Activated naive CD8-positive, alpha-beta T cell (primary cell): ENCODE results near the gene SS18L1.
"Not testable (repeated sequence)": the region's sequence is repeated elsewhere in the genome, so short reads cannot be mapped to it uniquely, and the experiment has no call there.

Experiments
- H3K27ac Mint-ChIP-seq: one replicate; pipeline ENCODE4 v1.8.0; 2021; ENCODE audit warnings: mixed read lengths
- H3K27me3 Mint-ChIP-seq: one replicate; pipeline ENCODE4 v1.8.0; 2021; ENCODE audit warnings: mixed read lengths
- H3K36me3 Mint-ChIP-seq: one replicate; pipeline ENCODE4 v1.8.0; 2021; ENCODE audit warnings: mixed read lengths
- H3K4me1 Mint-ChIP-seq: one replicate; pipeline ENCODE4 v1.8.0; 2021; ENCODE audit warnings: low read depth, mixed read lengths
- H3K4me3 Mint-ChIP-seq: one replicate; pipeline ENCODE4 v1.8.0; 2021; ENCODE audit warnings: mild to moderate bottlenecking, mixed read lengths
- H3K9me3 Mint-ChIP-seq: one replicate; pipeline ENCODE4 v1.8.0; 2021; ENCODE audit warnings: low read depth, mixed read lengths

SS18L1 gene

GRCh38 chr20:62141043-62141396 lies 2.5 kb upstream of the SS18L1 start:
- Mint-ChIP-seq H3K27ac (peak overlapping the region; percentile 96), H3K4me3 (peak overlapping the region; percentile 96), H3K4me1 (peaks cover 52% of the 10 kb centered on the region), H3K27me3 (no peaks in the 10 kb centered on the region), H3K9me3 (no peaks in the 10 kb centered on the region), H3K36me3 (peaks cover 8% of the 10 kb centered on the region)

GRCh38 chr20:62141397-62142251 lies 1.9 kb upstream of the SS18L1 start:
- no peaks in the 10 kb centered on the region for H3K9me3 Mint-ChIP-seq
- peaks cover 8% of the 10 kb centered on the region for H3K36me3 Mint-ChIP-seq
- peaks cover 54% of the 10 kb centered on the region for H3K4me1 Mint-ChIP-seq
- peak overlapping the region; percentile 95 for H3K27ac Mint-ChIP-seq
- peak overlapping the region; percentile 96 for H3K4me3 Mint-ChIP-seq
- no peaks in the 10 kb centered on the region for H3K27me3 Mint-ChIP-seq

- Mint-ChIP-seq H3K36me3 (peaks cover 8% of the 10 kb centered on the region), H3K27ac (peak overlapping the region; percentile 95), H3K4me1 (peaks cover 52% of the 10 kb centered on the region), H3K27me3 (no peaks in the 10 kb centered on the region), H3K9me3 (no peaks in the 10 kb centered on the region), H3K4me3 (peak overlapping the region; percentile 96)
Measured at GRCh38 chr20:62142252-62143080, 1.1 kb upstream of the SS18L1 start.

- peak overlapping the region; percentile 73 for H3K27ac Mint-ChIP-seq
- no peaks in the 10 kb centered on the region for H3K27me3 Mint-ChIP-seq
- H3K4me3 Mint-ChIP-seq, result peak overlapping the region; percentile 90
- H3K36me3 Mint-ChIP-seq, result peaks cover 6% of the 10 kb centered on the region
- peaks cover 47% of the 10 kb centered on the region for H3K4me1 Mint-ChIP-seq
- no peaks in the 10 kb centered on the region for H3K9me3 Mint-ChIP-seq
Measured at GRCh38 chr20:62143957-62144825, 622 bp downstream of the SS18L1 start.

- peak overlapping the region; percentile 17 for H3K27ac Mint-ChIP-seq
- H3K36me3 Mint-ChIP-seq, result peaks cover 7% of the 10 kb centered on the region
- no peaks in the 10 kb centered on the region for H3K27me3 Mint-ChIP-seq
- H3K4me3 Mint-ChIP-seq, result peak overlapping the region; percentile 90
- no peaks in the 10 kb centered on the region for H3K9me3 Mint-ChIP-seq
- peaks cover 50% of the 10 kb centered on the region for H3K4me1 Mint-ChIP-seq
Measured at GRCh38 chr20:62145688-62146018, 2.1 kb downstream of the SS18L1 start.

GRCh38 chr20:62146019-62146755 lies 2.6 kb downstream of the SS18L1 start:
- Mint-ChIP-seq H3K36me3 (peaks cover 5% of the 10 kb centered on the region), H3K27ac (no peak overlapping the region), H3K4me1 (peaks cover 46% of the 10 kb centered on the region), H3K27me3 (no peaks in the 10 kb centered on the region), H3K4me3 (peak overlapping the region; percentile 90), H3K9me3 (no peaks in the 10 kb centered on the region)

GRCh38 chr20:62147125-62147524 lies 3.6 kb downstream of the SS18L1 start:
- H3K4me3 Mint-ChIP-seq, result no peak overlapping the region
- H3K27ac Mint-ChIP-seq, result no peak overlapping the region
- no peaks in the 10 kb centered on the region for H3K27me3 Mint-ChIP-seq
- H3K4me1 Mint-ChIP-seq, result peaks cover 37% of the 10 kb centered on the region
- peaks cover 3% of the 10 kb centered on the region for H3K36me3 Mint-ChIP-seq
- no peaks in the 10 kb centered on the region for H3K9me3 Mint-ChIP-seq

- no peaks in the 10 kb centered on the region for H3K9me3 Mint-ChIP-seq
- H3K27me3 Mint-ChIP-seq, result no peaks in the 10 kb centered on the region
- peaks cover 2% of the 10 kb centered on the region for H3K36me3 Mint-ChIP-seq
- no peak overlapping the region for H3K4me3 Mint-ChIP-seq
- peaks cover 37% of the 10 kb centered on the region for H3K4me1 Mint-ChIP-seq
- no peak overlapping the region for H3K27ac Mint-ChIP-seq
Measured at GRCh38 chr20:62147528-62147927, 4.0 kb downstream of the SS18L1 start.

GRCh38 chr20:62148383-62148782 lies 4.8 kb downstream of the SS18L1 start:
- H3K27me3 Mint-ChIP-seq, H3K4me3 Mint-ChIP-seq, H3K36me3 Mint-ChIP-seq, H3K27ac Mint-ChIP-seq, H3K9me3 Mint-ChIP-seq: not testable (repeated sequence)
- H3K4me1 Mint-ChIP-seq, result peaks cover 37% of the 10 kb centered on the region

- Mint-ChIP-seq H3K36me3 (peaks cover 10% of the 10 kb centered on the region), H3K4me1 (peaks cover 37% of the 10 kb centered on the region), H3K4me3 (no peak overlapping the region), H3K27me3 (no peaks in the 10 kb centered on the region), H3K9me3 (peaks cover 3% of the 10 kb centered on the region), H3K27ac (no peak overlapping the region)
Measured at GRCh38 chr20:62148908-62149314, 5.3 kb downstream of the SS18L1 start.

GRCh38 chr20:62149532-62150309 lies 6.2 kb downstream of the SS18L1 start:
- Mint-ChIP-seq H3K4me1 (peaks cover 33% of the 10 kb centered on the region), H3K27me3 (no peaks in the 10 kb centered on the region), H3K4me3 (no peak overlapping the region), H3K36me3 (peaks cover 12% of the 10 kb centered on the region), H3K27ac (no peak overlapping the region), H3K9me3 (peaks cover 3% of the 10 kb centered on the region)

- Mint-ChIP-seq H3K36me3 (peaks cover 12% of the 10 kb centered on the region), H3K27ac (no peak overlapping the region), H3K4me1 (peaks cover 28% of the 10 kb centered on the region), H3K27me3 (no peaks in the 10 kb centered on the region), H3K9me3 (peaks cover 3% of the 10 kb centered on the region), H3K4me3 (no peak overlapping the region)
Measured at GRCh38 chr20:62150310-62150575, 6.7 kb downstream of the SS18L1 start.

- peaks cover 3% of the 10 kb centered on the region for H3K9me3 Mint-ChIP-seq
- H3K4me3 Mint-ChIP-seq, result no peak overlapping the region
- no peaks in the 10 kb centered on the region for H3K27me3 Mint-ChIP-seq
- H3K4me1 Mint-ChIP-seq, result peaks cover 18% of the 10 kb centered on the region
- H3K36me3 Mint-ChIP-seq, result peaks cover 12% of the 10 kb centered on the region
- H3K27ac Mint-ChIP-seq, result no peak overlapping the region
Measured at GRCh38 chr20:62151225-62151624, 7.7 kb downstream of the SS18L1 start.
